ENCODE results near the gene ATP8B4.

Gene ATP8B4

GRCh38 chr15:50057905-50058639 lies 61.0 kb downstream of the ATP8B4 start:
- peak overlapping the region; percentile 58 for H3K27ac ChIP-seq
- no peak for TF ChIP-seq CTCF (conservative IDR thresholded peaks at IDR 0.05)

GRCh38 chr15:50057196-50057595 lies 61.8 kb downstream of the ATP8B4 start:
- H3K27ac ChIP-seq, result peak overlapping the region; percentile 58
- TF ChIP-seq CTCF (conservative IDR thresholded peaks at IDR 0.05), result no peak

- no peak overlapping the region for H3K27ac ChIP-seq
- no peak for TF ChIP-seq CTCF (conservative IDR thresholded peaks at IDR 0.05)
Measured at GRCh38 chr15:50055750-50056157, 63.3 kb downstream of the ATP8B4 start.

- no peak overlapping the region for H3K27ac ChIP-seq
- TF ChIP-seq CTCF (conservative IDR thresholded peaks at IDR 0.05), result no peak
Measured at GRCh38 chr15:50055332-50055731, 63.7 kb downstream of the ATP8B4 start.

- no peak for TF ChIP-seq CTCF (conservative IDR thresholded peaks at IDR 0.05)
- no peak overlapping the region for H3K27ac ChIP-seq
Measured at GRCh38 chr15:50053055-50053856, 65.8 kb downstream of the ATP8B4 start.

- H3K27ac ChIP-seq, result peak overlapping the region; percentile 51
- peak; percentile 87 for TF ChIP-seq CTCF (conservative IDR thresholded peaks at IDR 0.05)
Measured at GRCh38 chr15:50051811-50052419, 67.1 kb downstream of the ATP8B4 start.

All from VCaP (cell line).